T-helper 9 cell (primary cell): ENCODE data around the gene ATP5F1D.

Experiments
- DNase-seq: peaks from one replicate; pipeline ENCODE4 v3.0.0-alpha.2; 2020

The ATP5F1D gene

DNA sequence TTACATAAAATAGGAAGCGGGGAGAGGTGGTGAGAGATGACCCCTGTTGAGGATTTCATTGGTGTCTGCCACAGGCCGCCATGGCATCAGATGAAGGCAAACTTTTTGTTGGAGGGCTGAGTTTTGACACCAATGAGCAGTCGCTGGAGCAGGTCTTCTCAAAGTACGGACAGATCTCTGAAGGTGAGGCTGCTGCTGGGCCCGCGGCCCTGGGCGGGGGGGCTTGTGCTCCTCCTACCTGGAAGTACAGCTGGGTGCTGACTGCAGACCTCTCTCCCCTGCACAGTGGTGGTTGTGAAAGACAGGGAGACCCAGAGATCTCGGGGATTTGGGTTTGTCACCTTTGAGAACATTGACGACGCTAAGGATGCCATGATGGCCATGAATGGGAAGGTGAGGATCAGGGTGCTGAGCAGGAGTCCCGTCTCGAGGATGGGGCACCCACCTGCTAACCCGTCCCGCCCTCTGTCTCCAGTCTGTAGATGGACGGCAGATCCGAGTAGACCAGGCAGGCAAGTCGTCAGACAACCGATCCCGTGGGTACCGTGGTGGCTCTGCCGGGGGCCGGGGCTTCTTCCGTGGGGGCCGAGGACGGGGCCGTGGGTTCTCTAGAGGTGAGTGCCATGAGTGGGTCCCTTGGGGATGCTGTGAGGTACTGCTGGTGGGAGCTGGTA is 29.4 kb downstream of the ATP5F1D start:
- DNase-seq: no peak

- DNase-seq: no peak
Observed at GRCh38 chr19:1271528-1272422, 30.2 kb downstream of the ATP5F1D start.

- no peak for DNase-seq
Observed at GRCh38 chr19:1272423-1273262, 31.1 kb downstream of the ATP5F1D start.

GRCh38 chr19:1273263-1274041 is 31.9 kb downstream of the ATP5F1D start:
- no peak for DNase-seq

- DNase-seq: no peak
Observed at GRCh38 chr19:1274081-1274851, 32.7 kb downstream of the ATP5F1D start.

GRCh38 chr19:1274852-1275259 is 33.3 kb downstream of the ATP5F1D start:
- no peak for DNase-seq

GRCh38 chr19:1275260-1275975 is 33.9 kb downstream of the ATP5F1D start, which contains the start of gene FAM174C:
TSS of gene FAM174C (plus strand) at chr19:1275530. CDS start at chr19:1275550, 20 bp downstream.
- DNase-seq: peak; percentile 96

GRCh38 chr19:1275976-1276627 is 34.6 kb downstream of the ATP5F1D start:
- no peak for DNase-seq

- DNase-seq: no peak
Observed at GRCh38 chr19:1276628-1277022, 35.1 kb downstream of the ATP5F1D start.

DNA sequence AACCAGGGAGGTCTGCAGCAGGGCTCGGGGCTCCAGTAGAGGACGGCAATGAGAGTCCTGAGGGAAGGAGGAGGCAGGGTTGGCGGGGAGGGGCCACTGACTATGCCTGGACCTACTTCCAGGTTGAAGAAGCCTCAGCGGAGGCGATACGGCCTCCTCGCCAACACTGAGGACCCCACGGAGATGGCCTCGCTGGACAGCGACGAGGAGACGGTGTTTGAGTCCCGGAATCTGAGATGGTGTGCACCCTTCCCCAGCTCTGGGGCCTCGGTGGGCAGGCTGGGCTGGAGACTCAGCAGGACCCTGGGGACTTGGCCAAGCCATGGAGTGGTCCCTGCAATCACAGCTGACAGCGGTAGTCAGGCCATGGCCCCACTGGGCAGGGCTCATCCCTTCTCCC is 35.5 kb downstream of the ATP5F1D start:
- no peak for DNase-seq

GRCh38 chr19:1278074-1278473 is 36.5 kb downstream of the ATP5F1D start:
- no peak for DNase-seq

DNA sequence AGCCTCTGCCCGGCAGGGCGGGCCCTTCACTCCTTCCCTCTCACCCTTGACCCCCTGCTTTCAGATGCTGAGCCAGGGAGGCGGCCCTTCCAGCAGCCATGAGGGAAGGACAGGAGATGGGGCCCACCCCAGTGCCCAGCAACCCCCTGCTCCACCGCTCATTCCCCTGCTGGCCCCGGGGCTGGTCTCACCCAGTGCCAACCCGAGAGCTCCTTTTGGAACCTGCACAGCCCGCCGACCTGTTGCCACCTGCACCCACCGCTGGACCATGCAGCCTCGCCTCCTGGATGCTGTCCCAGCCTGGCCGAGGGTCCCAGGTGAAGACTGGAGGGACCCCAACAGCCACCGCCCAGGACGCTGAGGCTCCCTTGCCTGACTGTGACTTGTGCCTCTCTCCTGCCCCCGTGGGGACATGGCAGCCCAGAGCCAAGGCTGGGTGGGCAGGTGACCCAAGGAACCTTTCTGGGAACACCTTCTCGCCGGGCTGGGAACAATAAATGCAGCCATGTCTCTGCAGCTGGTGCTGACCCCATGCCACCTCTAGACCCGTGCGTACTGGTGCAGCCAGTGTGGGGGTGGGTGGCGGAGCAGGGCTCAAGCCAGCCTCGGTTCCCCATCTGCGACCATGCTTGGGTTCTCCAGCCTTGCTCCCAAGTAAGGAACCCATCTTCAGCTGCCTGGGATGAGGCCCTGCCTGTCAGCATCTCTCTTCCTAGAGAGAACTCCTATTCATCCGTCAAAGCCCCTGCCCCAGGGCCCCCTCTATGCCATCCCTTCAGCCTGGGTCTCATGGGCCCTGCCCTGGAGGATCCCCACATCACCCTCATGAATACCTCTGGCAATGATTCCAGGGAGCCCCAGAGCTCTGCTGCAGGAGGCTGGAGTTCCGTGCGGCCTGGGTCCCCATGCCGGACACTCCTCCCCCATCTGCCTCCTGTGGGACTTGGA is 37.4 kb downstream of the ATP5F1D start:
- DNase-seq: no peak

DNA sequence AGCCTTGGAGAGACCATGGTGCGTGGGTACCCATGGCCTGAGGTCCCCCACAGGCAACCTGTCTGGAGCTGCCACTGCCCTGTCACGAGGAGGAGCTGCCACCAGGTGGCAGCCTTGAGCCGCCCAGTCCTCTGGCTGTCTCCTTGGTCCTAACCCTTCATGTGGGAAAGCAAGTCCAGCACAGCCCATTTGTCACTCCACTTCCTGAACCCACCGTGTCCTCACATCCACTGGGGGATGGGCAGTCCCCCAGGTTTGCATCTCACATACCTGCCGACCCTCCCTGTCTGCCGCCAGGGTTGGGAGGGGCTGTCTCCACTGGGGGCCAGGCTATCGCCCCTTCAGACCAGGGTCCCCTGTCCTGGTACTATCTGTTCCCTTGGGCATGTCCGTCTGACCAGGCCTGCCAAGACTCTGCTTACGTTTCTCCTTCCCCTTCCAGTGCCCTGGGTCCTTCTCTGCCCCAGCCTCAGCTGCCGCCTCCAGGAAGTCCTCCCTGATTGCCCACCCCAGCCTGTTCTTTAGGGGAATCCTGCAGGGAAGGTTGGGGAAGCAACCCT is 38.3 kb downstream of the ATP5F1D start:
- peak; percentile 74 for DNase-seq

DNA sequence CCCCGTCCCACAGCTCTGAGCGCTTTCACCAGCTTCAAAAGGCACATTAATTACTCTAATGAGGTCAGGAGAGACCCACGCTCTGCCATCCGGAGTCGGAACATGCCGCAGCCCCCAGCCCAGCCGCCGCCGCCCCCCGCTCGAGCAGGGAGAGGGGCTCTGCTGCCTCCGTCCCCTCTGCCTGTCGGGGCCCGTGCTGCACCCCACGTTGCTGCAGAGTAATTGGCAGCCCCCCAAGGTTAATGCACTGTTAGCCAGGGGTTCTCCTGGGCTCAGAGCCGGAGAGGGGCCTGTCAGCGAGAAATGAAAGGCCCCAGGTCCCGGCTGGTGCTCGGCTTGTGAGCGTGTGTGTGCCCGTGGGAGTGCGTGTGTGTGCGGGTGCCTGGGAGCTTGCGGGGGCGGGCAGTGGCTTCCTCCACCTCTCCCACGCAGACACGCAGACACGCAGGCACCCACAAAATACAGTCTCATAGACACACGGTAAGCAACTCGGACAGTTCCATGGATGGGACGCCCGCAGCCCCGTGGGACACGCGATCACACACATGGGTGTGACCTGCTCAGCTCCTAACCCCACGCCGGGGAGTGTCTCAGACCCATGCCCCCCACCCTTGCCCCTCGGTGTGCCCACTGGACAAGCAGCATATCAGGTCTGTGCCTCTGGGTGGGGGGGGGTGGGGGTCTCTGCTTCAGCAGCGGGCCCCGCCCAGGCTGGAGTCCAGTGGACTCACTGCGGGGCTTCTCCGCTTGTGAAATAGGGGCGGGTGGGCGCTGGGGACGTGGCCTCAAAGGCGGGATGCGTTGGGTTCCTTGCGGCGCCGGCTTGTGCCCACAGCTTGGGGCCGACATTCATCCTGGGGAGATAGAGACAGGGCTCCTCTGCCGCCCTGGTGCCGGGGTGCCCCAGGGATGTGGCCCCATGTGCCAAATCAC is 39.4 kb downstream of the ATP5F1D start:
- no peak for DNase-seq

- DNase-seq: no peak
Observed at GRCh38 chr19:1281569-1282287, 40.2 kb downstream of the ATP5F1D start.

GRCh38 chr19:1282588-1283206 is 41.1 kb downstream of the ATP5F1D start:
- no peak for DNase-seq
